ENCODE results near the gene WSCD1.

GRCh38 chr17:6139447-6139832 is 69.3 kb downstream of the WSCD1 start:
- TF ChIP-seq CTCF (IDR thresholded peaks at IDR 0.05) (no peak), POLR2A (IDR thresholded peaks at IDR 0.05) (no peak)

All from adrenal gland (tissue), 5 donors.